HCT116 (cell line): Measurements from ENCODE around the gene VWA5B1.

ENCODE experiments used
- CTCF ChIP-seq, 3 experiments: fragments of 200-600 bp in 1 of 3; sonication (generic) in 1 of 3; IDR thresholded peaks in 2 of 3; conservative IDR thresholded peaks in 1 of 3; 2 replicates each; pipeline ENCODE4 v1.5.1; 2012 to 2017; ENCODE audit warnings: low read depth in 2 of 3, low read length in 2 of 3, antibody characterized with exemption in 1 of 3, borderline replicate concordance in 1 of 3, control low read depth in 1 of 3, mild to moderate bottlenecking in 1 of 3, mixed read lengths in 1 of 3, mixed run types in 1 of 3, moderate library complexity in 1 of 3; ENCODE audit not compliant: insufficient read depth in 1 of 3
- EZH2phosphoT487 ChIP-seq: fragments of 200-600 bp; IDR thresholded peaks from 2 replicates; pipeline ENCODE4 v1.6.1; 2018; ENCODE audit warnings: antibody characterized with exemption, borderline replicate concordance
- MAX ChIP-seq: IDR thresholded peaks from 2 replicates; pipeline ENCODE4 v1.6.1; 2012
- RAD21 ChIP-seq: IDR thresholded peaks from 2 replicates; pipeline ENCODE4 v1.6.1; 2012; ENCODE audit warnings: low read depth, mild to moderate bottlenecking

- TF ChIP-seq CTCF (IDR thresholded peaks at IDR 0.05 in 2 of 3, conservative IDR thresholded peaks at IDR 0.05 in 1 of 3; ENCODE audit: borderline replicate concordance in 1 of 3, insufficient read depth in 1 of 3, low read depth in 2 of 3, low read length in 2 of 3) (no peak), MAX (no peak), RAD21 (no peak), EZH2phosphoT487 (no peak)
These were observed 57.7 kb downstream of the VWA5B1 start for GRCh38 chr1:20348326-20348915.
